Endothelial cell of umbilical vein (primary cell): ENCODE measurements around the gene PKP4. TPM values are rescaled to one million over a fixed set of nuclear protein-coding genes. Genes with fewer than 3 reads are reported as not detected.

ENCODE experiments used
- BruUV-seq: library from RNA; stranded (reverse); fragments of 400-500 nt; replicated peaks from 2 replicates; lab custom pipeline; 2021; lab: Mats Ljungman, UMichigan
- CTCF ChIA-PET: fragments of 300-600, 350-600 bp; sonication (Branson Sonifier 250); formaldehyde crosslinking; loops from one replicate; lab custom pipeline; 2021; ENCODE audit warnings: antibody characterized with exemption, inconsistent platforms; lab: Charles Lee
- POLR2A ChIA-PET: fragments of 300-600, 350-600 bp; sonication (Branson Sonifier 250); formaldehyde crosslinking; loops from one replicate; lab custom pipeline; 2021; ENCODE audit warnings: antibody characterized with exemption, inconsistent platforms; lab: Charles Lee
- DNase-seq: peaks from one replicate; pipeline ENCODE4 v3.0.0-alpha.2; 2011; ENCODE audit warnings: low read depth, low spot score
- FAIRE-seq: peaks from 2 replicates; lab custom pipeline; 2011; peaks lifted over from hg19 to GRCh38; lab: Jason Lieb, UNC
- H2AFZ ChIP-seq: 2 replicates; pipeline ENCODE4 v1.6.0; 2012; ENCODE audit warnings: low read depth, low read length, control low read depth, inconsistent platforms
- H3K27ac ChIP-seq: 2 replicates; pipeline ENCODE4 v1.5.1; 2011; ENCODE audit warnings: low read depth, mild to moderate bottlenecking, control low read depth, low read length, moderate library complexity; ENCODE audit not compliant: insufficient read depth
- H3K27me3 ChIP-seq, 2 experiments: 2 replicates each; pipeline versions ENCODE4 v1.6.0 to v1.6.1; 2011; ENCODE audit warnings: low read length in 2 of 2, mixed read lengths in 1 of 2; ENCODE audit not compliant: control insufficient read depth in 2 of 2, insufficient read depth in 2 of 2
- H3K36me3 ChIP-seq, 2 experiments: 2 replicates in 1 of 2; 3 replicates in 1 of 2; pipeline ENCODE4 v1.5.1; 2011; ENCODE audit warnings: low read length in 2 of 2, mild to moderate bottlenecking in 1 of 2, moderate library complexity in 1 of 2; ENCODE audit not compliant: control insufficient read depth in 2 of 2, insufficient read depth in 2 of 2; ENCODE audit errors: extremely low read depth in 1 of 2
- H3K4me1 ChIP-seq: 3 replicates; pipeline ENCODE4 v1.5.1; 2011; ENCODE audit warnings: mild to moderate bottlenecking, low read length; ENCODE audit not compliant: control insufficient read depth, insufficient read depth; ENCODE audit errors: extremely low read depth
- H3K4me2 ChIP-seq: 2 replicates; pipeline ENCODE4 v1.6.1; 2011; ENCODE audit warnings: low read length, control low read depth, mixed read lengths; ENCODE audit not compliant: insufficient read depth
- H3K4me3 ChIP-seq, 3 experiments: fragments of 200-600 bp in 1 of 3; sonication (generic), shearing (Covaris generic) in 1 of 3; replicated peaks in 1 of 3; 2 replicates each; pipeline ENCODE4 v1.5.1; 2011 to 2016; ENCODE audit warnings: control low read depth in 3 of 3, low read length in 3 of 3, mild to moderate bottlenecking in 2 of 3, inconsistent platforms in 1 of 3, low read depth in 1 of 3, moderate library complexity in 1 of 3; ENCODE audit not compliant: insufficient read depth in 1 of 3
- H3K79me2 ChIP-seq: 2 replicates; pipeline ENCODE4 v1.6.0; 2012; ENCODE audit warnings: low read length, inconsistent platforms; ENCODE audit not compliant: control insufficient read depth, insufficient read depth
- H3K9ac ChIP-seq: replicated peaks from 2 replicates; pipeline ENCODE3; 2011; ENCODE audit warnings: low read length, control low read depth; ENCODE audit not compliant: insufficient read depth; ENCODE audit errors: extremely low read depth
- H3K9me1 ChIP-seq: replicated peaks from 3 replicates; pipeline ENCODE4 v1.6.0; 2011; ENCODE audit warnings: mild to moderate bottlenecking, low read length; ENCODE audit not compliant: control insufficient read depth, insufficient read depth; ENCODE audit errors: extremely low read depth
- H3K9me3 ChIP-seq: replicated peaks from 2 replicates; pipeline ENCODE4 v1.5.1; 2012; ENCODE audit warnings: low read length, inconsistent platforms; ENCODE audit not compliant: control insufficient read depth, insufficient read depth
- H4K20me1 ChIP-seq: replicated peaks from 2 replicates; pipeline ENCODE3; 2011; ENCODE audit warnings: mild to moderate bottlenecking, low read length; ENCODE audit not compliant: control insufficient read depth, insufficient read depth; ENCODE audit errors: extremely low read depth
- FOS ChIP-seq: IDR thresholded peaks from 2 replicates; pipeline ENCODE4 v1.6.1; 2011; ENCODE audit warnings: mild to moderate bottlenecking, low read length, moderate library complexity, borderline replicate concordance; ENCODE audit not compliant: insufficient read depth
- JUN ChIP-seq: IDR thresholded peaks from 2 replicates; pipeline ENCODE4 v1.6.1; 2011; ENCODE audit warnings: borderline replicate concordance, low read depth; ENCODE audit not compliant: insufficient read length, insufficient read depth
- MAX ChIP-seq: IDR thresholded peaks from 2 replicates; pipeline ENCODE4 v1.6.1; 2011; ENCODE audit not compliant: insufficient read depth, insufficient read length
- MYC ChIP-seq: IDR thresholded peaks from one replicate; pipeline ENCODE4 v1.6.1; 2011; ENCODE audit warnings: mild to moderate bottlenecking, low read depth, low read length
- POLR2AphosphoS5 ChIP-seq: IDR thresholded peaks from 2 replicates; pipeline ENCODE4 v1.6.1; 2012; ENCODE audit warnings: low read depth, mild to moderate bottlenecking, control low read depth, low read length, moderate library complexity; ENCODE audit not compliant: insufficient read depth
- dilution Hi-C: fragments of 300-500 bp; cut with MboI; formaldehyde crosslinking; loops from one replicate; pipeline ENCODE4 v1.15.0; 2019; ENCODE audit warnings: low sequenced_read_pairs; ENCODE audit not compliant: extremely low pct_ligation_motif_present
- intact Hi-C: fragments of 100-400 bp; cut with micrococcal nuclease; formaldehyde crosslinking; loops from one replicate; pipeline ENCODE4 v1.10.0; 2022
- polyA plus RNA-seq, 4 experiments: library from polyadenylated mRNA; depleted of rRNA in 3 of 4; stranded (reverse) in 3 of 4; unstranded in 1 of 4; fragments of >200 nt; gene quantifications; 2 replicates each; pipeline versions ENCODE4 v1.2.1 to v1.2.3, GENCODE V29; 2011 to 2012; ENCODE audit warnings: missing spikeins in 1 of 4
- total RNA-seq: library from RNA; stranded (reverse); gene quantifications from 2 replicates; pipeline ENCODE4 v1.2.3, GENCODE V29; 2021
- TF ChIP-seq, protein P1 (sequence below), 2 donors: IDR thresholded peaks; 1 replicate in 1 of 2; 2 replicates in 1 of 2; pipeline ENCODE4 v1.5.1; 2011; ENCODE audit warnings: low read length in 2 of 2, mild to moderate bottlenecking in 2 of 2, moderate library complexity in 2 of 2, control low read depth in 1 of 2, inconsistent platforms in 1 of 2, low read depth in 1 of 2; ENCODE audit not compliant: insufficient read depth in 1 of 2; ENCODE audit errors: extremely low read depth in 1 of 2

Gene PKP4
- total and polyA plus RNA-seq, 2 donors (not counting 3 experiments of a cell fraction or from before 2014, with no cell fraction given), result 35.4 to 68.5 TPM

DNA sequence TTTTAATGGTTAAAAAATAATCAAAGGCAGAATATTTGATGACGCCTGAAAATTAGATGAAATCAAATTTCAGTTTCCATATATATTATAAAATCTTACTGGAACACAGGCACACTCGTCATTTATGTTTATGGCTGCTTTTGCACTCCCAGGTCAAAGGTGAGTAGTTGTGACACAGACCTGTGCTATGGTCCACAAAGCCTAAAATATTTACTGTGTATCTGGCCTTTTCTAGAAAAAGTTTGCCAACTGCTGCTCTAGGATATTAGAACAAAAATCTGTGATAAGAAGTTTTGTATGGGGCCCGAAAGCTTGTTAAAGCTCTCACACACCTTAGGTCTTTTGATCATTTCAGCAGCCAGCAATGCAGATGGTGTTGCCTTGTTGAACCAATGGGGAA lies 104.3 kb downstream of the PKP4 start:
- no peak overlapping the region for H3K4me3 ChIP-seq
- no peaks in the 10 kb centered on the region for H4K20me1 ChIP-seq
- POLR2A ChIA-PET, result no interaction called here
- no peak overlapping the region for H3K4me2 ChIP-seq
- no peaks in the 10 kb centered on the region for H3K27me3 ChIP-seq
- no peak for FAIRE-seq
- no peak overlapping the region for H3K27ac ChIP-seq
- no peak overlapping the region for H2AFZ ChIP-seq
- CTCF ChIA-PET, result interaction anchor here (0.8 to 1.0 kb wide), 2 partner anchors 13 to 103 kb away, joined by 3 read pairs; no protein-coding TSS in a partner anchor
- H3K4me1 ChIP-seq, result no peaks in the 10 kb centered on the region
- peaks cover 0 to 2% of the 10 kb centered on the region in 2 experiments for H3K36me3 ChIP-seq
- H3K9ac ChIP-seq, result no peak overlapping the region
- DNase-seq, result no peak
- TF ChIP-seq JUN (no peak), FOS (no peak), MYC (no peak), MAX (no peak), POLR2AphosphoS5 (no peak)
- intact Hi-C loops (no loop called here), dilution Hi-C loops (no loop called here)
- no peaks in the 10 kb centered on the region for H3K79me2 ChIP-seq
- no TSS peak for BruUV-seq
- no peaks in the 10 kb centered on the region for H3K9me1 ChIP-seq
- no peaks in the 10 kb centered on the region for H3K9me3 ChIP-seq

GRCh38 chr2:158567208-158567607 lies 110.5 kb downstream of the PKP4 start:
- no TSS peak for BruUV-seq

More at GRCh38 chr2:158567208-158567607, 110.5 kb downstream of the PKP4 start:
- Histone ChIP-seq H4K20me1 (no peaks in the 10 kb centered on the region), H3K79me2 (no peaks in the 10 kb centered on the region), H3K4me3 (no peak overlapping the region), H3K4me1 (no peaks in the 10 kb centered on the region), H3K27me3 (no peaks in the 10 kb centered on the region), H2AFZ (no peak overlapping the region), H3K27ac (no peak overlapping the region), H3K9me3 (no peaks in the 10 kb centered on the region), H3K9me1 (no peaks in the 10 kb centered on the region), H3K9ac (no peak overlapping the region), H3K36me3 (no peaks in the 10 kb centered on the region), H3K4me2 (no peak overlapping the region)
- FAIRE-seq, result no peak
- TF ChIP-seq POLR2AphosphoS5 (no peak), MAX (no peak), JUN (no peak)
- TF ChIP-seq, protein P1, sequence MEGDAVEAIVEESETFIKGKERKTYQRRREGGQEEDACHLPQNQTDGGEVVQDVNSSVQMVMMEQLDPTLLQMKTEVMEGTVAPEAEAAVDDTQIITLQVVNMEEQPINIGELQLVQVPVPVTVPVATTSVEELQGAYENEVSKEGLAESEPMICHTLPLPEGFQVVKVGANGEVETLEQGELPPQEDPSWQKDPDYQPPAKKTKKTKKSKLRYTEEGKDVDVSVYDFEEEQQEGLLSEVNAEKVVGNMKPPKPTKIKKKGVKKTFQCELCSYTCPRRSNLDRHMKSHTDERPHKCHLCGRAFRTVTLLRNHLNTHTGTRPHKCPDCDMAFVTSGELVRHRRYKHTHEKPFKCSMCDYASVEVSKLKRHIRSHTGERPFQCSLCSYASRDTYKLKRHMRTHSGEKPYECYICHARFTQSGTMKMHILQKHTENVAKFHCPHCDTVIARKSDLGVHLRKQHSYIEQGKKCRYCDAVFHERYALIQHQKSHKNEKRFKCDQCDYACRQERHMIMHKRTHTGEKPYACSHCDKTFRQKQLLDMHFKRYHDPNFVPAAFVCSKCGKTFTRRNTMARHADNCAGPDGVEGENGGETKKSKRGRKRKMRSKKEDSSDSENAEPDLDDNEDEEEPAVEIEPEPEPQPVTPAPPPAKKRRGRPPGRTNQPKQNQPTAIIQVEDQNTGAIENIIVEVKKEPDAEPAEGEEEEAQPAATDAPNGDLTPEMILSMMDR (IDR thresholded peaks at IDR 0.05; ENCODE audit: extremely low read depth in 1 of 2, insufficient read depth in 1 of 2, low read depth in 1 of 2, low read length in 2 of 2), result no peak
- intact Hi-C loops (no loop called here), dilution Hi-C loops (no loop called here)
- CTCF ChIA-PET, result no interaction called here
- no peak for DNase-seq
- POLR2A ChIA-PET, result no interaction called here
